Stimulated activated CD4-positive, alpha-beta T cell treated with anti-CD3 and anti-CD28 coated beads, TNF-alpha, amount 100 ng/mL, for 4 hours (primary cell): ENCODE data around the gene BAZ2B.
"Not testable (repeated sequence)": the region's sequence is repeated elsewhere in the genome, so short reads cannot be mapped to it uniquely, and the experiment has no call there.

Experiments
- DNase-seq, 3 experiments: peaks; one replicate each; pipeline ENCODE4 v3.0.0-alpha.2; 2020; ENCODE audit warnings: low read depth in 3 of 3

BAZ2B gene

GRCh38 chr2:159411460-159411859, 204.9 kb downstream of the BAZ2B start:
- no peak for DNase-seq

DNA sequence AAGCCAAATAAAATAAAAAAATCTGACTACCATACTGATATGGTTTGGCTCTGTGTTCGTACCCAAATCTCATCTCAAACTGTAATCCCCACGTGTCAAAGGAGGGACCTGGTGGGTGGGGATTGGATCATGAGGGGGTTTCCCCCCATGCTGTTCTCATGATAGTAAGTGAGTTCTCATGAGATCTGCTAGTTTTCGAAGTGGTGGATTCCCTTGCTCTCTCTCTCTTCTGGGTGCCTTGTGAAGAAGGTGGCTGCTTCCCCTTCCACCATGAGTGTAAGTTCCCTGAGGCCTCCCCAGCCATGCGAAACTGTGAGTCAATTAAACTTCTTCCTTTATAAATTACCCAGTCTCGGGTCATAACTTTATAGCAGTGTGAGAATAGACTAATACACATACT, 206.1 kb downstream of the BAZ2B start:
- no peak for DNase-seq

DNA sequence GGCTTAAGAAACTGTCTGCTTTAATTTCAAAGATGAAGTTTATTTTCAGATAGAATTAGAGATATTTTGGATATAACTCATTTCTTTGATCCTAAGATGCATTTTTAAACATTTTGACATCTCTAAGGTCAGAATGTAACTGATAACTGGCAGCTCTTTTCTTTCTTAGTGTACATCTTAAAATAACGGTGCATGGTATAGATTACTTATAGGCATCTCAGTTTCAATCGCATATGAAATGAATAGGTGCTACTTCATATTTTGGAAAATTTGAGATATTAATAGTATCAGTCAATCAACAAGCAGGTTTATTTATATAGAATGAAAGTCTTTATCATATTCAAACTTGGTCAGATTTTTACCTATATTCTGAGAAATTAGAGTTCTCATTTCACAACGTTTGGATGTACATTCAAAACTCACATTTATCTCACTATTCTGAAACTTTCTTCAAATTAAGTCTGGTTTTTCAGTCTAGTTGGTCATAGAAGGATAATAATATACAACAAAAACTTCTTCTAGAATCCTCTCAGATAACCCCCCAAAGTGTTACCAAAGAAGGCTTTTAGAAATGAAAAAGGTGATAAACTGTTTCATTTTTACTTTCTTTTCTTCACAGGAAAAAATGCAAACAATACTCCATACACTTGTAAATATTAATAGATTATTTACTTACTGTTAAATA, 207.1 kb downstream of the BAZ2B start:
- no peak for DNase-seq

- DNase-seq = no peak
These were observed 213.6 kb downstream of the BAZ2B start for GRCh38 chr2:159402790-159403189.

DNA sequence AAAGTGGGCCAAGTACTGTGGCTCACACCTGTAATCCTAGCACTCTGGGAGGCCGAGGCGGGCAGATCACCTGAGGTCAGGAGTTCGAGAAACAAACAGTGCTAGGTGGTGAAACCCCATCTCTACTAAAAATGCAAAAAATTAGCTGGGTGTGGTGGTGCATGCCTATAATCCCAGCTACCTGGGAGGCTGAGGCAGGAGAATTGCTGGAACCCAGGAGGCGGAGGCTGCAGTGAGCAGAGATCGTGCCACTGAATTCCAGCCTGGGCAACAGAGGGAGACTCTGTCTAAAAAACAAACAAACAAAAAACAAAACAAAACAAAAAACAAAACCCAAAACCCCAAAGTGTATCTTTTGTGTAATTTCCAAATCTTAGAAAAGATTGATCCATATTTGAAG, 214.2 kb downstream of the BAZ2B start:
- not testable (repeated sequence) for DNase-seq

DNA sequence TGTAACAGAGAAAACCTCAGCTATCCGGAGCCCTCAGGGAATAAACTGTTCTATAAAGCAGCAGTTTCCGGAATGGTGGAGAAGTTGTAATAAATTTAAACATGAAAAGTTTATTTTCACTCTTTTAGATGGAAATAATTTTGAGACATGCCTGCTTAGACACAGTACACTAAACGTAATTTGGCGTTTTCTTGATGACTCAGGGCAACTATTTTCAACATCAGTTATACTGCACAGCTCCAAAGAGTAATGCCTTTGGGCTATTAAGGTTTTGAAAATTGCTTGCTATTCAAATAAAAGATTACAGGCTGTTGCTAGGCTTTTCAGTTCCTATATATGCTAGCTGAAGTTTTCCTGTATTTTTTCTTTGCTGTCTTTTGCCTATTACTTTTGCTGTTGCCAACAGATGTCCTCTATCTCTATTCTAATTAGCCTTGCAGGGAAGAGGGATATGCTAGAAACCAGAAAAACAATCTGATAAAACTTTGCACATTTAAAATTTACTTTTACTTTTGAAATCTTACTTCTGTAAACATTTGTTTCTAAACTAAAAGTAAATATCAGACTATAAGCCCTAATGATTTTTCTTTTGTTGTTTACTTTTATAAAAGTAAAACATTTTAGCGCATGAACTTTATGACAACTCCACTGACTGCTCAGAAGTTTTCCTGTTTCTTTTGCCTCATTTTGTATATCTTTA, 216.5 kb downstream of the BAZ2B start:
- no peak for DNase-seq

DNA sequence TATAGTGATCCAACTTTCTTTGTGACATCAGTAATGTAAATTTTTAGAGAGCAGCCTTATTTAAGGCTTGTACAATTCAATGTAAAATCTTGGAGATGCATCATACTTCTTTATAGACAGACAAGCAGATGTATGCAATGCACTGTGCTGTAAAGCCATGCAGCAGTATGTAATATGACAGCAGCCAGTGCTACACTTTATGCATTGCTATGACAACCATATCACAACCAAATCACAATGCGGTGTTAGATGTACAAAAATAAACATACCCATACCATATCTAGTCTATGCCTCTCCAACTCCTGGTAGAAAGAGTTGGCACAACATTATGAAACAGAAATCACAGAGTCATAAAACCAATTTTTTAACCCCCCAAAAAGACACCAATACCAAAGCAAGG, 219.5 kb downstream of the BAZ2B start:
- no peak for DNase-seq

- DNase-seq = no peak
These were observed 233.8 kb downstream of the BAZ2B start for GRCh38 chr2:159382447-159383028.

DNA sequence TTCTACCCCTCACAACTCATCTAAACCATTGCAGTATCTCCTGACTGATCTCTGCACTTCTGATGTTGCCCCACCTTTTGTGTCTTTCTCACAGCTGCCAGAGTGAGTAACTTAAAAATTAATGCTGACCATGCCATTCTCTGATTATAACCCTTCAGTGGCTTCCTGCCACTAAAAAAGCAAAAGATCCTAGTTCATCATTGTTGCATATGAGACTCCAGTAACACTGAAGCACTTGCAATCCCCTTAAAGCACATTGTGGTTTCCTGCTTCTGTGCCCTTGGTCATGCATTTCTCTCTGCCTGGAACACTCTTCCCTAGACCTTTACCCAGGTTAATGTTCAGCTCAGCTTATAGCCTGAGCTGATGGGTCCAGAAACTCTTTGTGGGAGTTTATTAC, 234.8 kb downstream of the BAZ2B start:
- DNase-seq = no peak

- DNase-seq = no peak
These were observed 235.6 kb downstream of the BAZ2B start for GRCh38 chr2:159380685-159381239.

DNA sequence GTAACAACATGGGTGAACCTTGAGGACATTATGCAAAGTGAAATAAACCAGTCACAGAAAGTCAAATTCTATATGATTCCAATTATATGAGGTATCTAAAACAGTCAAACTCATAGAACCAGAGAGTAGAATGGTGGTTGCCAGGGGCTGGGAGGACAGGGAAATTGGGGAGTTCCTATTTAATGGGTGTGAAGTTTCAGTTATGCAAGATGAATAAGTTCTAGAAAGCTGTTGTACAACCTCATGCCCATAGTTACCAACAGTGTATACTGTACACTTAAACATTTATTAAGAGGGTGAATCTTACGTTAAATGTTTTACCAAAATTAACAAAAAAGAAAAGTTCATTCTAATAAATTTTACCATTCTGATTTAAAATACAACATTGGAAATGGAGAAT, 237.2 kb downstream of the BAZ2B start:
- no peak for DNase-seq

- DNase-seq = no peak
These were observed 241.1 kb downstream of the BAZ2B start for GRCh38 chr2:159375241-159375640.

GRCh38 chr2:159371506-159371905, 244.8 kb downstream of the BAZ2B start:
- no peak for DNase-seq

- no peak for DNase-seq
These were observed 249.8 kb downstream of the BAZ2B start for GRCh38 chr2:159366538-159366937.

DNA sequence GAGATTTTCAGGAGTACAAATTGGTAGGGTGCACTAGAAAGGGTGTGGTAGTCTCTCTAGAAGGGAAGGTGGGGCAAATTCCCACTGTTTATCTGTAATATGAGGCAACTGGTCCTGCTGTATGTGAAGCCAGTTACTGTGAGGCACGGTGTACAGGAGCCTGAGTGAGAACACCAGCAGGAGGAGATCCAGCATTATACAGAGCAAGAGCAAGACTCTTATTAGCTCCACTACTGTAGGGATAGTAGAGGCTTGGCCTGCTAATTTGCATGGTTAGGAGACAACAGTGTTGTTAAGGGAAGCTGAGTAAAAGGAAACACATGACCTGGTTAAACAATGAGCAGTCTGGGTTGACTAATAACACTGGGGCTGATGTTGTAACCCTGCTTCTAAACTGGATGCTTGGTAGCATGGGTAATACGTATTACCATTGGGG, 253.5 kb downstream of the BAZ2B start:
- no peak for DNase-seq

- no peak for DNase-seq
These were observed 254.3 kb downstream of the BAZ2B start for GRCh38 chr2:159362094-159362493.

- DNase-seq = not testable (repeated sequence)
These were observed 254.7 kb downstream of the BAZ2B start for GRCh38 chr2:159361603-159362002.

DNA sequence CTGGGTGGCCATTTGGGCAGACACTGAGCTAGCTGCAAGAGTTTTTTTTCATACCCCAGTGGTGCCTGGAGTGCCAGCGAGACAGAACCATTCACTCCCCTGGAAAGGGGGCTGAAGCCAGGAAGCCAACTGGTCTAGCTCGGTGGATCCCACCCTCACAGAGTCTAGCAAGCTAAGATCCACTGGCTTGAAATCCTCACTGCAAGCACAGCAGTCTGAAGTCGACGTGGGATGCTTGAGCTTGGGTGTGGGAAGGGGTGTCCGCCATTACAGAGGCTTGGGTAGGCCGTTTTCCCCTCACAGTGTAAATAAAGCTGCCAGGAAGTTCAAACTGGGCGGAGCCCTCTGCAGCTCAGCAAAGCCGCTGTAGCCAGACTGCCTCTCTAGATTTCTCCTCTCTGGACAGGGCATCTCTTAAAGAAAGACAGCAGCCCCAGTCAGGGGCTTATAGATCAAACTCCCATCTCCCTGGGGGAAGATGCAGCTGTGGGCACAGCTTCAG, 260.2 kb downstream of the BAZ2B start:
- no peak for DNase-seq

DNA sequence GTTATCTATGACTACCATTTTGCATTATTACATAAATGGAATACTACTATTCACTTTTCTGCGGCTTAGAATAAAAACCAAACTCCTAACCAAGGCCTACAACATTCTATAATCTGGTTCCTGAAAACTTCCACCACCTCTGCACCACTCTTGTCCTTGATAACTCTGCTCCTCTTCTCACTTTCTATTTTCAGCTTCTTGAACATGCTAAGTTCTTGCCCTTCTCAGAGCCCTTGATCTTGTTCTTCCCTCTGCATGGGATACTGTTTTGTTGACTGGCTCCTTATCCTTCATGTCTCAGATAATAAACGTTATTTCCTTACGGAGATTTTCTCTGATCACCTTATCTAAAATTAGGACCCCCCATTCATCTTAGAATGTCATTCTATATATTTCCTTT, 264.4 kb downstream of the BAZ2B start:
- DNase-seq = no peak

DNA sequence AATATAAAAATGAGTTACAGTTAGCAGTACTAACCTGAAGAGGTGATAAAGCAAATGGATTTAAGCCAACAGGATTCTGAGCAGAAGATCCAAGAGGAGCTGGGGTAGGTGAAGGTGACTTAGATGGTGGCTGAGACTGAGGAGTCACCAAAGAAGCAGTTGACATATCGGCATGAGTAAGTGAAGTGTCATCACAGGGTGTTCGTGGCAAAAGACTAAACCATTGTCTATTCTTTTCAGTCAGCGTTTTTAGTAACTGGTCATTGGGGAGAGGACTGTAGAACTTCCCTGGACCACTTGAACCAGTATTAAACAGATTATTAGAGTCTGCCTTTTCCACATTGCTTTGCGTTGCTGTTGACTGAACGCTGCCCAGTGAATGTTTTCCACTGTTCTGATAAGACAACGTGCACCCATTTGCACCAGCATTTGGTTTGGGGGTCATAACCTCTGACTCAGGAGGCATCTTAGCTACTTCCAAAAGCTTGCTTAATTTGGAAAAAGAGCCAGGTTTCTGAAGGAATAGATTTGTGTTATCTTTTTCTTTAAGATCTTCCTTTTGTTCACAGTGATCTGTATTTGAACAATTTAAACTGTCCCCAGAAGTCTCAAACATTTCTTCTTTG, 266.6 kb downstream of the BAZ2B start:
- no peak for DNase-seq

DNA sequence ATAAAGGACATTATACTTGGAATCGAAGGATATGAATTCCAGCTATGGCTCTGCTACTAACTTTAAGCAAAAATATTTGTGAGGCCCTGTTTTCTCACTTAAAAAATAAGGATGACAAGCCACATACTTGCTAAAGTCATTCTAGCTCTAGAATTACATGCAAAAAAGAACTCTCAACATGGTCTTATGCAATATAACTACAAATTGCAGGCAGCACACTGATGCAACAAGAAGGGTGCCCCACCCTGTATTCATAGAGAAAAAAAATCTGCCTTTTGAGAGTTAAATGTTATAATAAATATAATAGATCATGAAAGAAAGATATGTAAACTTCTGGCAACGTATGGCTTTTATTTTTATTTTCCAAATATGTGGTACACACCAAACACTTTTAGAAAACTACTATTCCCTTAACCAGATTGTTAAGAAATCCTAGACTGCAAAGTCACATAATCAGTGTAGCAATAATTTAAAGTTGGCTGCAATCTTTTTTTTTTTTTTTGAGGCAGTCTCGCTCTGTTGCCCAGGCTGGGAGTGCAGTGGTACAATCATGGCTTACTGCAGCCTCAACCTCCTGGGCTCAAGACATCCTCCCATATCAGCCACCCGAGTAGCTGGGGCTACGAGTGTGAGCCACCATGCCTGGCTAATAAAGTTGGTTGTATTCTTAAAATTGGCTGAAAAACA, 289.6 kb downstream of the BAZ2B start:
- DNase-seq = no peak

DNA sequence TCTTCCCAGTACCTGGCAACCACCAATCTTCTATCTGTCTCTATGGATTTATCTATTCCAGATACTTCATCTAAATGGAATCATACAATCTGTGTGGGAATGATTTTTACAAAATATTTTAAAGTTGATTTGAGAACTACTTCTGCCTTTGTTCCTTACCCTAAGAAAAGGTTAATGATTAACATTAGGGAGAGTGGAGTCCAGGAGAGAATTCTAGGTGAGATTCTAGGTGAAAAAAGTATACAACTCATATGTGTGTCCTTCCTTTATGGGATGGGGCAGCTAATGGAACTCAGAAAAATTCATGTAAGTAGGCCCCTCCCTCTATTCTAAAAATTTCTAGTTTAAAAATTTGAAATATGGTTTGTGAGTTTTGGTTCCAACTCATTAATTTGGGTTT, 293.9 kb downstream of the BAZ2B start:
- no peak for DNase-seq
